Astrocyte of the cerebellum (primary cell): Measurements from ENCODE around the gene HES1.
A peak's percentile ranks its signal among the peaks of the same experiment; 100 is the strongest.

Experiments
- DNase-seq: peaks from one replicate; pipeline ENCODE4 v3.0.0-alpha.2; 2011; ENCODE audit warnings: low read depth
- H3K4me3 ChIP-seq: 2 replicates; pipeline ENCODE4 v1.5.1; 2011; ENCODE audit warnings: mild to moderate bottlenecking, low read depth, low read length, moderate library complexity
- CTCF ChIP-seq: IDR thresholded peaks from 2 replicates; pipeline ENCODE4 v1.5.1; 2012; ENCODE audit warnings: low read length, low read depth, moderate library complexity, mild to moderate bottlenecking; ENCODE audit errors: missing control alignments
- in situ Hi-C: cut with HindIII; loops from 2 replicates; pipeline ENCODE4 v1.10.0; 2017; ENCODE audit warnings: low sequenced_read_pairs

The HES1 gene

GRCh38 chr3:194132465-194133286 lies 3.3 kb upstream of the HES1 start:
- in situ Hi-C loops: no loop called here
- H3K4me3 ChIP-seq: no peak overlapping the region
- TF ChIP-seq CTCF: no peak
- DNase-seq: no peak

- in situ Hi-C loops: no loop called here
- TF ChIP-seq CTCF: no peak
- no peak for DNase-seq
- H3K4me3 ChIP-seq: peak overlapping the region; percentile 16
Observed at GRCh38 chr3:194133661-194134230, 2.2 kb upstream of the HES1 start.

GRCh38 chr3:194134231-194134756 lies 1.7 kb upstream of the HES1 start:
- in situ Hi-C loops: no loop called here
- TF ChIP-seq CTCF: no peak
- no peak for DNase-seq
- peak overlapping the region; percentile 48 for H3K4me3 ChIP-seq

GRCh38 chr3:194134757-194135515 lies 1.0 kb upstream of the HES1 start:
- in situ Hi-C loops: no loop called here
- H3K4me3 ChIP-seq: peak overlapping the region; percentile 48
- peak; percentile 85 for DNase-seq
- no peak for TF ChIP-seq CTCF

GRCh38 chr3:194135516-194135805 lies 487 bp upstream of the HES1 start:
- no peak for TF ChIP-seq CTCF
- peak overlapping the region; percentile 48 for H3K4me3 ChIP-seq
- DNase-seq: no peak
- in situ Hi-C loops: no loop called here

GRCh38 chr3:194136519-194137007 lies 615 bp downstream of the HES1 start:
- peak overlapping the region; percentile 68 for H3K4me3 ChIP-seq
- in situ Hi-C loops: no loop called here
- TF ChIP-seq CTCF: no peak
- DNase-seq: no peak
